ENCODE data around the gene KRT76.

KRT76 gene

DNA sequence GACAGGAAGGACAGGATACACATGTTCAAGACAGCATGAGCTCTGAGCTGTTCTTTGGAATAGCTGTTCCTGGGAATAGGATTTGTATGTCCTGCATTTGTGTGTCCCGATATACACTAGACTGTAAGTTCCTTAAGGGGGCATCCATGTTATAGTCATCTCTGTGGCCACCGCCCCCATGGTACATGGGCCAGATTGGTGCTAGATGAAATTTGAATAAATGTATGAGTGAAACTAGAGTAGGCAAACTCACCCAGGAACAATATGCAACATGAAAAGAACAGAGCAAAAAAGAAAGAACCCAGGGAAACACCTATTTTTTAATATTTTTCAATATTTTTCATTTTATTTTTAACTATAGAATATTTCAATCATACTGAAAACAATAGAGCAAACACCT, 48.8 kb downstream of the KRT76 start:
- DNase-seq = no peak

DNA sequence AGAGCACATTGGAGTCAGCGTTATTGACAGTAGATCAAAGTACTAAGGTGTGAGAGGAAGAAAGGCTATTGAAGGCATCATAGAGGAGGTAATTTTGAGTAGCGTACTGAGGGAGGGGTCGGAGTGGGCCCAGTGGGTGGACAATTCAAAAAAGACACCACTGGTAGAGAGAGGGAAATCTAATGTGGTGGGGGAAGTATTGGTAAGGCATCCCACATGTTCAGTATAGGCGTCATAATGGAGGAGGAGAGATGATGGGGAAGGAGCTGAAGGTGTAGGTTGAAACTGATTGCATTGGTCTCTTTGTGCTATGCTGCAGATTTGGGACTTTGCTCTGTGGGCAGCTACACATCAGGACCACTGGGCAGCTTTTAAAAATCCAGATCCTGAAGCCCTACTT, 50.1 kb downstream of the KRT76 start:
- no peak for DNase-seq

DNA sequence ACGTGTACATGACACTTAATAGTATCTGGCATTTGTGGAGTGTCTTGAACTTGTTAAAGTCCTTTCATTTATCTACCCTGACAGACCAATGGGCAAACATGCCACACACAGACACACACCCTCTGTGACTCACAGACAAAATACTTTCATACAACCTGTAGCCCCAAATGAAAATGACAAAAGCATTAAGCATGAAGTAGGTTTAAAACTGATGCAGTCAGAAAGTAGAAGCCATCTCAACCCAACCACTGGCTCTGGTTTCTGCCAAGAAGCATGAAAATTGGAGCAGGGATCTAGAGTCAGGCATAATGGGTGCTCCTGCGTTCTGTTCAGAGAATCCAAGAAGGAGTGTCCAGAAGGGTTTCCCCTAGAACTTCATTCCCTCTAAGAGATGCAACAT, 50.7 kb downstream of the KRT76 start:
- DNase-seq = no peak

DNA sequence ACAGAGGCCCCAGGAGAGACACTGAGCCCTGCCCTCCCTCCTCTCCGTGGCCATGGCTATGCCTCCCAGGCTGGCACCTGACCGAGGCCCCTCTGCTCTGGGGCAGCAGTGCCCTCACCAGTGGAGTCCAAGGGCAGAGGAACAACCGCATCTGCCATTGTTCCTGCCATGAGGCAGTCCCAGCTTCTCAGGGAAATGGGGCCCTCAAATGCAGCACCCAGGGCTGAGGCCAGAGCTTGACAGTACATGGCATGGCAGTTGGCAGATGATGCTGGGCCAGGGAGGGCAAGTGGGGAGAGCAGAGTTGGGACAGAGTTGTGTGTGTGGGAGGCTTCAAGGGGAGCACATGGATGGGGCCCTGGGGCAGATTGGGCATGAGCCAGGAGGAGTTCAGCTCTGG, 52.8 kb downstream of the KRT76 start:
- DNase-seq = no peak

DNA sequence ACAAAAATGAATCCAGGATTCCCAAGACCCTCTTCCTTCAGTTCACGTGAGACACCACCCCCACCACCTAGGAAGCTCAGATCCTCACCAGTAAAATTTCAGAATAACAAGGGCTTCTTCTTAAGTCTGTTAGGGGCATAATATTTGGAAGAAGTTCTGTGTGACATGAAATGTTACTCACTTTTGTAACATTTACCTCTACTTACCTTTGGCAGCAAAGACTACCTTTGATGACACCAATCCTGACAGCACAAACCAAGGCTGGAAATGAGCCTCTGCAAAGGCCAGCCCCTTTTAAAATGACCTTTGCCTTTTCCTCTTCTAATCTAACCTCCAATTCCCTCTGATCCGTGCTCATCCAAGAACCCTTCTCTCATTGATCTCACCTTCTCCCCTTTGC, 54.5 kb downstream of the KRT76 start:
- no peak for DNase-seq

DNA sequence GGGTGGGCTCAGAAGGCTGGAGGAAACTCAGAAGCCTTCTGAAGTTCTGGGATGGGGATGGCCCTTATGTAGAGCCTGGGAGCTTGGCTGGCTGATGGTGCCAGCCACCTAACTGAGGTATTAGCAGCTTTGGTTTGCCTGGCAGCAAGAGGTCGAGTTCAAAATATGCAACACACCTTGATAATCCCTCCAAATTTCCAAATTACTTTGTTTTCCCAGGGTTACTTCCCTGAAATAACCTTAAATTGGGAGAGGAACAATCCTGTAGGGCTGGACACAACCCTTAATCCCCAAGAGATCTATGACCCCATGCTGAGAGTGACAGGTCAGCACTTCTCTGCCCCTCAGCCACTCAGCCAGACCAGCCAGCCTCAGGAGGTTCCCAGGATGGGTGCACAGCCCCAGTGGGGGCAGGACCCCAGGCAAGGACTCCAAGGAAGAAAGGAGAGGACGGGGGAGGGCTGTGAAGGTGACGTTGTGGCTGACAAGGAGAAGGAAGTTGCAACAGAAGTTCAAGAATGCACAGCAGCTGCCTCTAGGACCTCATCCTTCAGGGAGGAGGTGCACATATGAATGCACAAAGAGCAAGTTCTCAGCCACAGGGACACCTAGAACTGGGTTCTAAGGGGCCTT, 55.2 kb downstream of the KRT76 start:
- no peak for DNase-seq

DNA sequence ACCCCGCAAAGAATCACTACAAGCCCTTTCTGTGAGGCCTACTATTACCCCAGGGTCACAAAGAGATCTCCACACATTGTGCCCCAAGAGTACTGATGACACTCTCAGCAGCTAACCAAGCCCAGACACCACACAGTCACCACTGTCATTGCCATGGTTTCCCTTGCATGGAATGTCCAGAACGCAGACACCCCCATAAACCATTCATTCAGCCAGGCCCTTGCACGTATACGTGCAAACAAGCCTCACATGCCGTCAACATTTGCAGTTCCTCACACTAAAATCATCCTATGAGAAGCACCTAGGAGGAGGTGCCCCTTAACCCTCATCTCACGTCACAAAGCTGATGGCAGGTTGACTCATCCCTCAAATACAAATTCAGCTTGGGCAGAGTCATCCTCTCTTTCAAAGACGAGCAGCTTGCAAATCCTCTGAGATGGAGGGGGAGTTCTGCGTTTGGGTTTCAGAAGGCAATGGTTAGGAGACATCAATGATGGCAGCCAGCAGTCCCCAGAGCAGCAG, 56.7 kb downstream of the KRT76 start:
- DNase-seq = no peak
